NCI-H460 (cell line): ENCODE results near the gene MCC. TPM values are rescaled to one million over a fixed set of nuclear protein-coding genes. Genes with fewer than 3 reads are reported as not detected.

Experiments
- DNase-seq: peaks from one replicate; pipeline ENCODE4 v3.0.0-alpha.2; 2016; ENCODE audit warnings: low read depth; ENCODE audit errors: extremely low read depth
- total RNA-seq: library from RNA; depleted of rRNA; stranded (reverse); fragments of >200 nt; shearing (Covaris generic); gene quantifications from 2 replicates; pipeline ENCODE4 v1.2.3, GENCODE V29; 2014

MCC gene
- total RNA-seq, 1 experiment from 2014 or later = 19.5 TPM

DNA sequence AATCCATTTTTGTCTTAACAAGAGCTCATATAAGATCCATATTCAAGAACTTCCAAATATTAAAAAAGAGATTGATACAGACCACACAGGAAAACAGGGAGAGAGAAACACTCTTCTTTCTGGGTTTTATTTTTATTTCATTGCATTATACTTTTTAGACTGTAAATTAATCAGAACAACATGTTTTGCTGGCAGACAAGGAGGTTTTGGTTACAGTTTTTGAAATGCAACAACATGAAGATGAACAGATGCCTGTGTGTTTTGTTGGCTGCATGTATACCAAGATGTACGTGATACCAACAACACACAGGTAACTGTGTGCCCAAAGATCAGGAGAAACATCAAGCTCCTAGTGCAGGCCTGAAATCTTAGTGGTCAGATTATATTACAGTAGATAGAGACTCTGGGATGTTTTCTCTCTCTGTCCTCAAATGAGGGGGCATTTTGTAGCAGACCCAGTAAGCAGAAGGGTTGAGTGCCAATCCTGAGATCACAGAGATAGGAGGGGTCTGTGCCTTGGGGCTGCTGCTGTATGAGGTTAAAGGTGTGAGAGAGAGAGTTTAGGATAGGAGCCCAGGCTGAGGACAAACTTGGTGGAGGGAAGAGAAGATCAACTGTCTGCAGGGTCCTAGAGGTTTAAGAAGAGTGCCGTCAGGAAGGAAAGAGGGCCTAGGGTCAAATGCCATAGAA, 359.5 kb downstream of the MCC start:
- no peak for DNase-seq

DNA sequence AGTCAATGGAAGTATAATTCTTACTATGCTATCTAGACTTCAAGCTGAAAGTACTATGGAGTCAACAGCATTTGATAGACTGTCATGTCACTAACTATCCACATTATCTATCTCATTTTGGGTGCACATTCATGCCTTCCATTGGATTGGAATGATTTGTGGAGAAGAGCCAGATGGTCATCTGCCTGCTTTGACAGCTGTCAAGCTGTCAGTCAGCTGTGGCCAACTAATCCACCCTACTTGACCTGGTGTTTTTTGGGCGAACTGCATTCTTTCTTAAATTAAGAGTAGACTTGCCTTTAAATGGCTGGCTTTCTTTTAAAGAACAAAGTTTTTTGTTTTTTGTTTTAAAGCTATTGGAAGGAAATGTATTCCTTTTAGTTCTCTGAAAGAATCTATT, 360.2 kb downstream of the MCC start:
- DNase-seq = no peak

DNA sequence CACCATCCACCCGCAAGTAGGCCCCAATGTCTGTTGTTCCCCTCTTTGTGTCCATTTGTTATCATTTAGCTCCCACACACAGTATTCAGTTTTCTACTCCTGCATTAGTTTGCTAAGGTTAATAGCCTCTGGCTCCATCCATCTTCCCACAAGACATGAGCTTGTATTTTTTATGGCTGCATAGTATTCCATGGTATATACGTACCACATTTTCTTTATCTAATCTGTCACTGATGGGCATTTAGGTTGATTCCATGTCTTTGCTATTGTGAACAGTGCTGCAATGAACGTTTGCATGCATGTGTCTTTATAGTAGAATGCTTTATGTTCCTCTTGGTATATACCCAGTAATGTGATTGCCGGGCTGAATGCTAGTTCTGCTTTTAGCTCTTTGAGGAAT, 361.2 kb downstream of the MCC start:
- no peak for DNase-seq

DNA sequence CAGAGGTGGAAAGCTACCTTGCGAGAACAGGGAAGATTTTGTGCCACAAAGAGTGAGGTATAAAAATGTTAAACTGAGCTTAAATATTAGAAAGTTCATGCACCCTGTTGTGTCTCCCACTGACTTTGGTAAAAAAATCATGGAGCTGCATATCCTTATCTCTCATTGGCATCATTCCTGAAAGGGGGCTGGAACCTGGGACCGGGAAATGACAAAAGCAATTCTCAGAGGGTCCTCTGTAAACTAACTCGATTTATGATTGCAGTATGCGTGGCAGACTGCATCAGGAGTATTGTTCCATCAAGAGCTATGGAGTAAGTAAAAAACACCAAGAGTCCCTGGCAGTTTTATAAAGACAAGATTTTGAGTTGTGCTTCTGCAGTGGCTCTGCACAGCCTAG, 362.9 kb downstream of the MCC start:
- no peak for DNase-seq

DNA sequence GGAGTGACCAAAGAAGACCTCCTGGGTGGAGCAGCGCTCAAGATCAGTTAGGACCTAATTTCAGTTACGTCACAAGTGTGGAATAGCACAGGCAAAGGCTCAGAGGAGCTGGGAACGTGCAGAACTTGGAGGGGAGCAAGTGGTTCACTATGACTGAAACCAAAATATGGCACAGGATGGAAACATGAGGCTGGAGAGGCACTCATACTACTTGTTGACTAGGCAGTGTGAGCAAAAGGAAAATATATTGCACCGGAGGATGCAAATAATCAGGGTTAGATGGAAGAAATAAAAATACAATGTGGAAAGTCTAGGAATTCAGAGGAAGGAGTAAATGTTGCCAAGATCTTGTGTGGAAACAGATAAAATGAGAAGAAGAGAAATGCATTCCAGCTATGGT, 363.3 kb downstream of the MCC start:
- DNase-seq = no peak

DNA sequence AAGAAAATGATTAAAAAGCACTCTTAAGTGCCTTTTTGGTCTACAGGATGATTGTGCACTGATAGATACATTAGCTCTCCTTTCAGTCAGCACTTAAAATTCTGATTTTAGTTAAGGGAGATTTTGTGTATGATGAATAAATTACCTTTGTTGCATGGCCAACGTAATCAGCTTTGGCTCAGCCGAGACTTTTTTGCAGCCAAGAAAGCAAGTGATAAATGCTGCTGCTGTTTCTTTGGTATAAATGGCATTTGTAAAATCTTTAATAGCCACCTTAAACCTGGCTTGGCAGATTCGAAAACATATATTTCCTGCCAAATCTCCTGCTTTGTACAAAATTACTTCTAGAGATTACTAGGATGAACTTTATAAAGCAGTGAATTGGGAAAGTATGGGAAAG, 364.0 kb downstream of the MCC start:
- no peak for DNase-seq

DNA sequence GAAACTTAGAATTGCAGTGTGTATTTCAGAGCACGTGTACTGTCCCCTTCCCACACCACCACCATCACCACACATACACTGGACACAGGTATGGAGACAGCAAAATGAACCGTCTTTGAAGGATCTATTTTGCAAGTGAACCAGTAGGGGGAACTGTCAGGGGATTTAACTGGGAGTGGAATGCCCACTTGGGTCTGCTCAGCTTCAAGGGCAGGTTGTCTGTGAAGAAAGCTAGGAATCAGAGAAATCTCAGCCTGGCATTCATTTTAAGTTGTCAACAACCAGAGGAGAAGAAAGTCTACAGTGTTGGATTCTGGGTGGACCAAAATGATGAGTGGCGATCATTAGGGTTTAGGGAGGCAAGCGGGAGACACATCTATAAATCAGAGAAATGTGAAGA, 364.6 kb downstream of the MCC start:
- no peak for DNase-seq

DNA sequence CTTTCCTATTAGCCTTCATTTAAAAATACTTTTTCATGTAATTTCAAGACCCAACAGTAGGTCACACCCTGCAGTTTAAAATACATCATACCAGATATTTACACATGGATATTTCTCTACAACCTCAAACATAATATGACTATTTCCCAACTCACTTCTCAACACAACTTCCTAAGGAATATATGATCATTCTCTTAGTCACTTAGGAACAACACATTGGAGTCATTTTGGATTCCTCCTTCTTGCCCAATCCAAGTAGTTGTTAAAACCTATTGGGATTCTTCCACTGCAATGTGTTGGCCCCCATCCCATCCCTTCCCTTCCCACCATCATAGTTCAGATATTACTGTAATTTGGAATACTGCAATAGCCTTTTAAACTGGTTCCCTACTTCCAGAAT, 366.2 kb downstream of the MCC start:
- no peak for DNase-seq

DNA sequence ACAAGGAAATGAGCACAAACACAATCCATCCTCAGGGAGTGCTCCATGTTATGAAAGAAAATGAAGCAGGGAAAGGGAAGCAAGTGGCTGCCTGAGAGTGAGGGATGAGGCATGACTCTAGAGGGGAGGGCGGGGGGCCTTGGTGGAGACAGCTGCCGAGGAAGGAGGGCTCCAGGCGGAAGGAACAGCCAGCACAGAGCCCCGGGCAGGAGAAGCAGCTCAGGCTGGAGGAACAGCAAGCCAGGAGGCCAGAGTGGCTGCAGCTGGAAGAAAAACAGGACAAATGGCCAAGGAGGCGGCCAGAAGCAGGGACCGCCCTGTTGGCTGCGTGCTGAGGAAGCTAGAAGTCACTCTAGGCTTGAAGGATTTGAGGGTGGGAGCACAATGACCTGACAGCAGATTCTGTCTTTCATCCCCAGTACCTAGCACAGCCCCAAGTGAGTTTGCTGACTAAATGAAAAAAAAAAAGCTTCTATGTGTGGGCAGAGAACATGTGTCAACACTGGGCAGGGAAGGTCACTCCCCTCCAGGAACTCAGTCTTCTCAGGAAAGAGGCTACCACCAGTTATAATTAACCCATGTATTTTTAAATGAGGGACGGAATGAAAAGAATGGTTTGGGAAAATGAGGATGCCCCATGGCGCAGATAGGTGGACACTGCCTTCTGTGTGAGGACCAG, 368.9 kb downstream of the MCC start:
- DNase-seq = no peak

DNA sequence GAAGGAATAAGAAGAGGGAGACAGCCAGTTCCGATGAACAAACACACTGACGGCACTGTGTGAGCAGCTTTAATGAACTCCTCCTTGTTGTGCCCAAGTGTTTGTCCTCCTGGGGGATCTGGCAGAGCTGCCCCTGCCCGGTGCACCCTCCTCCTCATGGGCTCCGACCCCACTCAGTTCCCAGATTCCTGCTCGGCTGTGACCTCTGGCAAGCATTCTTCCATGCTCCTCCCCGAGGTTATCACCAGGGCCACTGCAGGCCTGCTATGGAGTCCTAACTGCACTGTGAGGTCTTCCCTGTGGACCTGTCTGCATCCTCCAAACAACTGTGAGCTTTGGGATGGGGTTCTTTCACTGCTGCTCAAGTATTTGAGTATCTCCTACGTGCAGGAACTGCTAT, 369.5 kb downstream of the MCC start:
- no peak for DNase-seq

DNA sequence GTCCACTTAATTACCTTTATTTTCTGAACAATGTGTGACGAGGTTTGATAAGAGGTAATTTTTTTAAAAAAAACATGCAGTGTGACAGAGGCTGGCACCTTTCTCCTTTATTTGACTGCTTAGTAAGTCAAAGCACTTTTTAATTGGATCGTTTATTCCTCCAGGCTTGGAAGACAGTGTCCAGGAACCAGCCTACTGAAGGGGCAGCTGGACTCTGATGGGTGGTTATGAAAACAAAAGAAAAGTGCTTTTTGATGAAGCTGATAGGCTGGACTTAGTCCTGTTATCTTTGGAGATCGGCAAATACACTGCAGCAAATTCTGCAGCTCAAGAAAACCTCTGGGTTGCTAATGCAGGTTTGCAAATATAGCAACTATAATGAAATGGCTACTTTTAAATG, 370.0 kb downstream of the MCC start:
- DNase-seq = no peak

DNA sequence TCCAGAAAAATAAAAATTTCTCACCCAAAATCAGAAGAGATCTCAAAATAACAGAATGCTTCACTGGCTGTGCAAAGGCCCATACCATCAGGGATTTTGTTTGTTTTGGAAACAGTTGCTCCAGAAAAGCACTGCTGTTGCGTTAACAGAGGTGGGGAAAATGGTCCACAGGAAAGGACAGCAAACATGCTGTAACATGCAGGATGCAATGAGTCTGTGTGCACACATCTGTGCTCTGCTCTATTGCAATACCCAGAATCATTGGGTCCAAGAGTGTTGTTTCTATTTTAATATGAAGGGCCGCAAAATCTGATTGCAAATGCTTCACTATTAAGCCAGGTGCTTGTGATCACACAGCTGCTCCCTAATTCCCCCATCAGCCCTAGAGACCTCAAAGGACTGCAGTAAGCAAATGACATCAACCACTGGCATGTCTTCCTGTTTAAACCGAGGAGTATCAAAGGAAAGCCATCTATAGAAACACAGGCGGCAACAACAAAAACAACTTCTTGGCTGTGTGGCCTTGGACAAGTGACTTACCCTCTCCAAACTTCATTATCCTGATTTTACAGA, 370.6 kb downstream of the MCC start:
- DNase-seq = no peak

DNA sequence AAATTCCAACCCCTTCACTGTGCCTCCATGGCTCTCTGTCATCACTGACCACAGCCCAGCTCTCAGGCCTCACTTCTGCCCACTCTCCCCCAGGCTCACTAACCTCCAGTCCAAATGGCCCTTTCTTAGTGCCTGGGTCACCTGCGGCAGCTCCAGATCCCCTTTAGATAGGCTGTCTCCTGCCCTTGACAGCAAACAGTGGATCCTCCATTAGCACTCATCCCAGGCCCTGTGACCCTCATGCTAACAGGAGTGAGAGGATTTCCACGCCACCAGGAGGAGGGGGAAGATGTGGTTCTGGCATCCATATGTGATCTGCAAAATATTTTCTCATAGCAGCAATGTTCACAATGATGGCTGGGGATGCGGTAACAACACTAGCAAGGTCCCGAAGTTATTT, 372.3 kb downstream of the MCC start:
- no peak for DNase-seq

DNA sequence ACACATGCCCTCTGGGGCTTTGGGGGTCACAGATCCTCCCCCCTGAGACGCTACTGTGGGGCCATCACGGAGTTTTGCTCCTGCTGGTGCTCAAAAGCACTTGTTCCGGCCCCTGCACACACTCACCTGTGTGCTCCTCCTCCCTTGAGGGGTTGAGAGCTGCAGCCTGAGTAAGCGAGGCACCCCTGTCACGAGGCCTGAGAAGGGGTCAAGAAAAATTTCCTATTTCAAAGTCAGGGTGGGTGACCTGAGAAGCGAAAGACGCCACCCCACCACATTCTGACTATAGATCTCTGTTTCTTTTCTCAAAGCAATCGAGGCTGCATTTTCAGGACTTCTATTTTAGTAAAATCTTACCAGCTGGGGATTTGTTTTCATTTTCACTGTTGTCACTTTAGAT, 373.2 kb downstream of the MCC start:
- no peak for DNase-seq

DNA sequence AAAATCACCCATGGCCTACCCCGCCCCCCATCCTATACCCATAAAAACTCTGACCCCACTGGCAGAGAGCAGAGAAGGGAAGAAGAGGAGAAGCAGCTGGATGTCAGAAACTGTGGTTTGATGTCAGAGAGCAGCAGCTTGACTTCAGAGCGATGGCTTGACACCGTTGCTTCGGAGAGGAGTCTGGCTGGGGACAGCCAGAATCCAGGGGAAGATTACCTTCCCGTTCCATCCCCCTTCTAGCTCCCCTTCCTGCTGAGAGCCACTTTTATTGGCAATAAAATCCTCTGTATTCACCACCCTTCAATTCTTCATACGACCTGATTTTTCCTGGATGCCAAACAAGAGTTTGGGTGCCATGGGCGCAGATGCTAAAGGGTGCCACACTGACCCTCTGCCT, 373.7 kb downstream of the MCC start:
- no peak for DNase-seq

DNA sequence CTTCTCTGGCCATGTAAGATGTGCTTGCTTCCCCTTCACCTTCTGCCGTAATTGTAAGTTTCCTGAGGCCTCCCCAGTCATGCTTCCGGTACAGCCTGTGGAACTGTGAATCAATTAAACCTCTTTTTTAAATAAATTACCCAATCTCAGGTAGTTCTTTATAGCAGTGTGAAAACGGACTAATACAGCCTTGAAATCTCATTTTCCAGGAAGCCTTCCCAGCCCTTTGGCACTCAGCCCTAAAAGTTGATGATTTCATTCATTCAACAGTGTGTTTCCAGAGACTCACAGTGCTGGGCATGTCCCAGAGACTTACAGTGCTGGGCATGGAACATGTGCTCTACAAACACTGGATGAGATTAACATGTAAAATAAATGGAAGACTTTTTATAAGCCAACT, 375.8 kb downstream of the MCC start:
- no peak for DNase-seq

DNA sequence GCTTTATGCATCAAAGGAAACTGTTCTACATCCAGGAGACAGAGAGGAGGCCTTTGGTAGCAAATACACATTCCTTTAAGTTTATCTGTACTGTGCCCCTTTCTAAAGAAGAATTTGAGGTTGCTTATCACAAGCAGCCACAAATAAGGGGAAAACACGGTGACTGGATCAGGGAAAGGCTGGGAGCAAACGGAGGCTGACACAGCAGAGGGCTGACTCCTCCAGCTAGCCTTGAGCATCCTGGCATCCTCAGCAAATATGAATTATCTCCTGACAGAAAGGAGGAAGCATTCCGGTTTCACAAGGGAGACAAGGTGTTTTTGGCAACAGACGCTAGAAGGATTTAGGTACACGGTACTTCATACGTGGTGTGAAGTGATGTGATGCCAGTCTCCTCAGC, 378.1 kb downstream of the MCC start:
- no peak for DNase-seq

DNA sequence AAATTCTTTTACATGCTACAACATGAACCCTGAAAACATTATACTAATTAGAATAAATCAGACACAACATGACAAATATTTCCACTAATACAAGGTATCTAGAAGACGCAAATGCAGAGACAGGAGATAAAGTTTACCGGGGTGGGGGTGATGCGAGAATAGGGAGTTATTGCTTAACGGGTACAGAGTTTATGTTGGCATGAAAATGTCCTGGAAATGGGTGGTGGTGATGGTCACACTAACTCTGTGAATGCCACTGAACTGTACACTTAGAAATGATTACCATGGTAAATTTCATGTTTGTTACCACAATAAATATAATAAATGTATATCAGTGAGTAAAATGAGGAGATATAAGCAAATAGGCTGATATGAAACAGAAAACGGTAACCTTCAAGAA, 378.9 kb downstream of the MCC start:
- no peak for DNase-seq

DNA sequence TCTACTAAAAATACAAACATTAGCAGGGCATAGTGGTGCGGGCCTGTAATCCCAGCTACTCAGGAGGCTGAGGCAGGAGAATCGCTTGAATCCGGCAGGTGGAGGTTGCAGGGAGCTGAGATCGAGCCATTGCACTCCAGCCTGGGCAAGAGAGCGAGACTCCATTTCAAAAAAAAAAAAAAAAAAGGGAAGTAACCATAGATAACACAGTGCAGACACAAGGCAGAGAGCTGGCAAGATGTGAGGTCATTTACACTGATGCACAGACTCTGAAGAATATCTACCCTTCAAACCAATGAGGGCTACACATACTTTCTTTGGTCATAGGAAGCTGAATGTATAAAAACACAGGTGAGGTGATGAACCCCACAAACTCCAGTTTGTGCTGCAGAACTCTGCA, 379.8 kb downstream of the MCC start:
- no peak for DNase-seq

DNA sequence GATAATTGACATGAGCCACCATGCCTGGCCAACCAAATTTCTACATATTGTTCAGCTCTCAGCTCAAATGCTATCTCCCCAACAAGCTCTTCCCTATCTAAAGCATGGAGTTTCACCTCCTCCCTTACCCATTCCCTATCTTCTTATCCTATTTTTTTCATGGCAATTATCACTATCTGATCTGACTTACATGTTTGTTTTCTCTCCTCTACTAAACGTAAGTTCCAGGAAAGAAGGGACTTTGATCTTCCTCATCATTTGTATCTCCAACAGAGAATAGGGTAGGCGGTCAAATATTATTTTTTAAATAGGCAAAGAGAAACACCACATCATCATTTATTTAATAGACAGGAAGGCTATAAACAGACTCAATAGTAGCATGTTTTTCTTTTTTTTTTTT, 381.4 kb downstream of the MCC start:
- no peak for DNase-seq

DNA sequence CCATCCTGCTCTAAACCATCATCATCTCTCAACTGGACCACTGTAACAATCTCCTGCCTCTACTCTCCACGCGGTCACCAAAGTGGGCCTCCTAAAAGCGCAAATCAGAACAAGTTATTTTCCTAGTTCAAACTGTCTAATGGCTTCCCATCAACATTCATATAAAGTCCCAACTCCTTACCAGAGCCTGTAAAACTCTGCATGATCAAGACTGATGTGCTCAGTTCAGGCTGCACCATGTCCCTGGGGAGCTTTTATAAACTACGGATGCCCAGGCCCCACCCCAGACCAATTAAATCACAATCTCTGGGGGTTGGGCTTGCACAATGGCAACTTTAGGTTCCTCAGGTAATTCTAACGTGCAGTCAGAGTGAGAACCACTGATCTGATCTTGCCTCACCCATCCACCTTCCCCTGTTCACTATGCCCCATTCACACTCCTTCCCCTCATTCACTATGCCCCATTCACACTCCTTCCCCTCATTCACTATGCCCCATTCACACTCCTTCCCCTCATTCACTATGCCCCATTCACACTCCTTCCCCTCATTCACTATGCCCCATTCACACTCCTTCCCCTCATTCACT, 382.5 kb downstream of the MCC start:
- no peak for DNase-seq

DNA sequence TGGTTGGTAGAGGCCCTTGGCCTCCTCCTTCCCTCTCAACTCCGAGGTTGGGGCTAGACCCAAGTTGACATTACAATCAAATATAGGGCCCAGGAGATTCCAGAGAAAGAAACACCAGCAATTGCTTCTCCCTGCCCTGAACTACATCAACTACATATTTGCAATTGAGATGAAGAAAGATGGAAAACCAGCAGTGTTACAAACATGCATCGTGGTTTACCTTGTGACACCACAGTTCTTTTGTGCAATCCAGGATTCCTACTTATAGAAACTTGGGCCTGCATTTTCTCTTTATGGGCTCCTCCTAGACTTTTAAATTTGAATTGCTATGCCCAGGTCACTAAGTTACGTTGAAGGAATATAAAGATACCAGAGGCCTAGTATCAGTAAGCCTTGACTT, 384.9 kb downstream of the MCC start:
- no peak for DNase-seq
